Measurements from ENCODE around the gene ATF6.

GRCh38 chr1:161720422-161720821, 45.7 kb upstream of the ATF6 start:
- TF ChIP-seq POLR2A (IDR thresholded peaks at IDR 0.05): no peak
- no peak for TF ChIP-seq CTCF (IDR thresholded peaks at IDR 0.05)
